NB4 (cell line): ENCODE measurements around the gene FOXP3.

Experiments used
- DNase-seq: peaks from one replicate; pipeline ENCODE4 v3.0.0; 2010; ENCODE audit warnings: low read depth
- H3K4me3 ChIP-seq: one replicate; pipeline ENCODE4 v1.5.1; 2011; ENCODE audit warnings: mild to moderate bottlenecking, low read depth, low read length, moderate library complexity
- MYC ChIP-seq: IDR thresholded peaks from 2 replicates; pipeline ENCODE4 v1.6.1; 2011; ENCODE audit warnings: low read depth, low read length
- POLR2A ChIP-seq: IDR thresholded peaks from 2 replicates; pipeline ENCODE4 v1.6.1; 2011; ENCODE audit warnings: mild to moderate bottlenecking; ENCODE audit not compliant: insufficient read length; ENCODE audit errors: extremely low read depth
- TF ChIP-seq, protein P1 (sequence below): IDR thresholded peaks from 2 replicates; pipeline ENCODE4 v1.6.1; 2011; ENCODE audit warnings: low read depth, low read length
- TF ChIP-seq, protein P2 (sequence below): IDR thresholded peaks from one replicate; pipeline ENCODE4 v1.5.1; 2012; ENCODE audit warnings: low read depth, low read length

Gene FOXP3

DNA sequence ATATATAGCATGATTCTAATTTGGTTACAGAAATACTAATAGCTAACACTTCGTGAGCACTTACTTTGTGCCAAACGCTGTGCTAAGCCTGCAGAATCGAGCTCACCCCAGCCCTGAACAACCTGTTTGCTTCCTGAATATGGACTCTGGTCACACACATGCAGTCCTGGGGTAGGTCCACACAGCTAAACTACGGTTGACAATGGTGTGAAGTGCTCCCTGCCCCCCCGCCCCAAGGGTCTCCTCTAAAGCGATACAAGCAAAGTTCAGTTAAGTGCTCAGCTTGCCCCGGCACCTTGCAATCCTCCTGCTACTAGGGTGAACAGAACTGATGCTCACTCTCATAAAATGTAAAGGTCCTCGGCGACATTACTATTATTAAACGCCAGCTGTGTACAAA, 879 bp downstream of the FOXP3 start:
- DNase-seq = no peak
- H3K4me3 ChIP-seq = no peak overlapping the region
- TF ChIP-seq, protein P1, sequence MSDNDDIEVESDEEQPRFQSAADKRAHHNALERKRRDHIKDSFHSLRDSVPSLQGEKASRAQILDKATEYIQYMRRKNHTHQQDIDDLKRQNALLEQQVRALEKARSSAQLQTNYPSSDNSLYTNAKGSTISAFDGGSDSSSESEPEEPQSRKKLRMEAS = no peak
- TF ChIP-seq MYC (no peak), POLR2A (no peak)
- TF ChIP-seq, protein P2, sequence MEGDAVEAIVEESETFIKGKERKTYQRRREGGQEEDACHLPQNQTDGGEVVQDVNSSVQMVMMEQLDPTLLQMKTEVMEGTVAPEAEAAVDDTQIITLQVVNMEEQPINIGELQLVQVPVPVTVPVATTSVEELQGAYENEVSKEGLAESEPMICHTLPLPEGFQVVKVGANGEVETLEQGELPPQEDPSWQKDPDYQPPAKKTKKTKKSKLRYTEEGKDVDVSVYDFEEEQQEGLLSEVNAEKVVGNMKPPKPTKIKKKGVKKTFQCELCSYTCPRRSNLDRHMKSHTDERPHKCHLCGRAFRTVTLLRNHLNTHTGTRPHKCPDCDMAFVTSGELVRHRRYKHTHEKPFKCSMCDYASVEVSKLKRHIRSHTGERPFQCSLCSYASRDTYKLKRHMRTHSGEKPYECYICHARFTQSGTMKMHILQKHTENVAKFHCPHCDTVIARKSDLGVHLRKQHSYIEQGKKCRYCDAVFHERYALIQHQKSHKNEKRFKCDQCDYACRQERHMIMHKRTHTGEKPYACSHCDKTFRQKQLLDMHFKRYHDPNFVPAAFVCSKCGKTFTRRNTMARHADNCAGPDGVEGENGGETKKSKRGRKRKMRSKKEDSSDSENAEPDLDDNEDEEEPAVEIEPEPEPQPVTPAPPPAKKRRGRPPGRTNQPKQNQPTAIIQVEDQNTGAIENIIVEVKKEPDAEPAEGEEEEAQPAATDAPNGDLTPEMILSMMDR = no peak

DNA sequence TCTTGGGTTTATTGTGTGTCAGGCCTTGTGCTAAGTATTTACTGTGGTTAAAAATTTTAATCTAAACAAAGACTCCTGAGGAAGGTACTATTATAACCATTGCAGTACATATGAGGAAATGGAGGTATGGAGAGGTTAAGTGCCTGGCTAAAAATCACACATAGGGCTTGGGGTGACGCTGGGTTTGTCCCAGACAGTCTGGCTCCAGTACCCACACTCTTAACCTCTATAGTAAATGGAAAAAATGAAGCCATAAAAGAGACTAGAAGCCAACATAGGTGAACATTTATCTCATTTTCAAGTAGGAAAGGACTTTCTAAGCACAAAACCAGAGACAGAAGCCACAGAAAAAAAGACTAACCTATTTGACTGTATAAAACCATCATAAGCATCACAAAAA, 1.9 kb downstream of the FOXP3 start:
- TF ChIP-seq MYC (no peak), POLR2A (no peak)
- TF ChIP-seq, protein P1 = no peak
- TF ChIP-seq, protein P2 = no peak
- H3K4me3 ChIP-seq = no peak overlapping the region
- DNase-seq = no peak

DNA sequence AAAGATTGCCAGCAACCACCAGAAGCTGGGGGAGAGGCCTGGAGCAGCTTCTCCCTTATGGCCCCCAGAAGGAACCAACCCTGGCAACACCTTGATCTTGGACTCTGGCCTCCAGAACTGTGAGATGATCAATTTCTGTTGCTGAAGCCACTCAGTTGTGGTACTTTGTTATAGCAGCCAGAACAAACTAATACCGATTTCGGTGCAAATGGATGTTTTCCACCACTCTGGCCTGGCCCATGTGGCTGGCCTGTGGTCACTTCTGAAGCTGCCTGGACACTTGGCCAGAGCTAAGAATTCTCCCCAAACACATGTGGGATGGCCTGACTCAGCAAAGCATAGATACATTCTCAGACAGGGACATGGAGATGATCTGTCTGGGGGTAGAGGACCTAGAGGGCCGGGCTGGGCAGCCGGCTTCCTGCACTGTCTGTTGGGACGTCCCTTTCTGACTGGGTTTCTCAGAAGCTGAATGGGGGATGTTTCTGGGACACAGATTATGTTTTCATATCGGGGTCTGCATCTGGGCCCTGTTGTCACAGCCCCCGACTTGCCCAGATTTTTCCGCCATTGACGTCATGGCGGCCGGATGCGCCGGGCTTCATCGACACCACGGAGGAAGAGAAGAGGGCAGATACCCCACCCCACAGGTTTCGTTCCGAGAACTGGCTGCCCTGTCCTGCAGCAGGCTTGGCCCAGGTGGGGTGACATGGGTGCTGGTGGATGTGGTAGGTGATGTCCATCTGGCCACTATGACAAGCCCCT, 4.1 kb downstream of the FOXP3 start:
- DNase-seq = no peak
- no peak overlapping the region for H3K4me3 ChIP-seq
- TF ChIP-seq, protein P2 = no peak
- TF ChIP-seq POLR2A = no peak
- TF ChIP-seq, protein P1 = no peak
- TF ChIP-seq MYC = no peak

DNA sequence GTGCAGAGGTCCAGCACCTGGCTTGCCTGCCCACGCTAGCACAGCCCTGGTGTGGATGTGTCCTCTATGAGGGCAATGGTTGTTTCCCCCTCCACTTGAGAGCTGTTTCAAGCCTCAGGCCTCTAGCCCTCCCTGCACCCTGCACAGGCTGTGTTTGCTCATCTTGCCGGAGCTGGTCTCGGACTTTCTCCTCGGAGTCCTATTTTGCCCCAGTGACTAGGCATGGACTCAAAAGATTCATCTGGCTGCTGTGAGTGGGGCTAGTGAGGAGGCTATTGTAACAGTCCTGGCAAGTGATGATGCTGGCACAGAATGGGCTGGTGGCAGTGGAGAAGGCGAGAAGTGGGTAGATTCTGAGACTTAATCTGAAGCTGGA, 5.8 kb downstream of the FOXP3 start:
- no peak overlapping the region for H3K4me3 ChIP-seq
- DNase-seq = no peak
- TF ChIP-seq POLR2A (no peak), MYC (no peak)
- TF ChIP-seq, protein P1 = no peak
- TF ChIP-seq, protein P2 = no peak

DNA sequence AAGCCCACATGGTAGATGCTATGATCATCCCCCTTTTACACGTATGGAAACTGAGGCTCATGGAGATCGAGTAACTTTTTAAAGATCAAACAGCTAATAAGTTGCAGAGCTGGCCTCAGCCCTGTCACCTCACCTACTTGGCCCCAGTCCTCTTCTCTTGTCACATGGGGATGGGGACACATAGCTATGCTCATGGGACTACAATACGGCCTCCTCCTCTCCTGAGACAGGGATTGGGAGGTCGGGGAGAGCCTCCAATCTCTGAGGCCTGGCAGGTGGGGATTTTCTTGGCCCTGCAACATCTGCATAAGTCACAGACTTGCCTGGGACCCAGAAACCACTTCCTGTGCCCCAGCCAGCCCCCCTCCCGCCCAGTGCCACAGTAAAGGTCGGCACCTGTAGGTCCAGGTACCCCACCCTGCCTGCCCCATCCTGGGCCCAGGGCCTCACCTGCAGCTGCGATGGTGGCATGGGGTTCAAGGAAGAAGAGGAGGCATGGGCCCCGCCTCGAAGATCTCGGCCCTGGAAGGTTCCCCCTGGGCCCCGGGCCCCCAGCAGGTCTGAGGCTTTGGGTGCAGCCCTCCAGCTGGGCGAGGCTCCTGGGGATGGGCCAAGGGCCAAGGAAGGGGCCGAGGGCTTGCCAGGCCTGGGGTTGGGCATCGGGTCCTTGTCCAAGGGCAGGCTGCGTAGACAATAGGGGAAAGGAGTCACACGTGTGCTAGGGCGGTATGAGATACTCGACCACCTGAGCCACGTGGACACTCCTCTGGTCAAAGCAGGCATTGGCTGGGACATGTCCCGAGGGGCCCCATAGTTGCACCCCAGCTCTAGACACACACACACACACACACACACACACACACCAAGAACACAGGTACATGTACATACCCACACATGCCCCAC, 6.4 kb downstream of the FOXP3 start:
- TF ChIP-seq POLR2A (no peak), MYC (no peak)
- TF ChIP-seq, protein P1 = no peak
- TF ChIP-seq, protein P2 = no peak
- H3K4me3 ChIP-seq = no peak overlapping the region
- no peak for DNase-seq
